Cardiac muscle cell (in vitro differentiated cells and primary cell): ENCODE measurements around the gene C11orf68. TPM values are rescaled to one million over a fixed set of nuclear protein-coding genes. Genes with fewer than 3 reads are reported as not detected.
A peak's percentile ranks its signal among the peaks of the same experiment; 100 is the strongest.

Experiments used
- DNase-seq, 2 donors: peaks; one replicate each; pipeline versions ENCODE4 v3.0.0 to v3.0.0-alpha.2; 2010 to 2017; ENCODE audit warnings: low read depth in 1 of 2, low spot score in 1 of 2
- H3K27ac ChIP-seq: fragments of 200-600 bp; sonication (generic); 2 replicates; pipeline ENCODE4 v1.5.1; 2016
- H3K27me3 ChIP-seq: fragments of 200-600 bp; sonication (generic); 2 replicates; pipeline ENCODE4 v1.6.0; 2016; ENCODE audit warnings: control low read depth
- H3K36me3 ChIP-seq: fragments of 200-600 bp; sonication (generic); 2 replicates; pipeline ENCODE4 v1.5.1; 2016; ENCODE audit warnings: control low read depth
- H3K4me1 ChIP-seq: fragments of 200-600 bp; sonication (generic); 2 replicates; pipeline ENCODE4 v1.8.1; 2017; ENCODE audit warnings: low read depth, mild to moderate bottlenecking, mixed run types
- H3K4me3 ChIP-seq: fragments of 200-600 bp; sonication (generic); 2 replicates; pipeline ENCODE4 v1.5.1; 2016; ENCODE audit warnings: mild to moderate bottlenecking
- H3K9me3 ChIP-seq: fragments of 200-600 bp; sonication (generic); 2 replicates; pipeline ENCODE4 v1.5.1; 2017; ENCODE audit warnings: low read depth, mild to moderate bottlenecking, control low read depth
- polyA plus RNA-seq: library from polyadenylated mRNA; unstranded; fragments of >200 nt; fragmentation: Nextera tagmentation; extraction: Ambion mirVana; gene quantifications from 2 replicates; pipeline ENCODE4 v1.2.1, GENCODE V29; 2016
- total RNA-seq: library from RNA; depleted of rRNA; stranded (reverse); fragments of >200 nt; gene quantifications from 2 replicates; pipeline ENCODE4 v1.2.3, GENCODE V29; 2016
- TF ChIP-seq, protein P1 (sequence below): IDR thresholded peaks from 2 replicates; pipeline ENCODE4 v1.5.1; 2012; ENCODE audit warnings: low read depth, mild to moderate bottlenecking, low read length

C11orf68 gene
- total and polyA plus RNA-seq, 2 experiments from 2014 or later = 34.7 to 86.5 TPM

DNA sequence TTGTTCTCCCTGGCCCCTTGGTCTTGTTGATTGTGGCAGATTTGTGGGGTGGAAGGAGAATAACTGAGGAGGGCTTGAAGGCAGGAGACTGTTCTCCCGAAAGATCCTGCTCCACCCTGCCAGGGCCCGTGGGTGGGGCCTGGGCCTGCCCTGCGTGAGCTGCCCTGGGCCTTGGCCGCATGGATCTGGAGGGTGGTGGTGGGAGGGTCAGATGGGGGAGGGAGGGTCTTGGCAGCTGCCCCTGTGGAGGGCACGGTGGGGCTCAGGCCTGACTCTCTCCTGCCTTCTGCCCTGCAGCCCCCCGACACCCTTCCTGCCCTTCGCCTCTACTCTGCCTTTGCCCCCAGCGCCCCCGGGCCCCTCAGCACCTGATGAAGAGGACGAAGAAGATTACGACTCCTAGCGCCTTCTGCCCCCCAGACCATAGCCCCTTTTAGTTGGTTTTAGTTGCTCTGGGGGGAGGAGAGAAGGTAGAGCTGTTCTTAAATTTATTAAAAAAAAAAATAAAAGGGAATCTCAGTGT is 2.2 kb upstream of the C11orf68 start:
- H3K36me3 ChIP-seq = peaks cover 6% of the 10 kb centered on the region
- H3K27me3 ChIP-seq = no peaks in the 10 kb centered on the region
- no peaks in the 10 kb centered on the region for H3K9me3 ChIP-seq
- peaks cover 4% of the 10 kb centered on the region for H3K4me1 ChIP-seq
- TF ChIP-seq, protein P1, sequence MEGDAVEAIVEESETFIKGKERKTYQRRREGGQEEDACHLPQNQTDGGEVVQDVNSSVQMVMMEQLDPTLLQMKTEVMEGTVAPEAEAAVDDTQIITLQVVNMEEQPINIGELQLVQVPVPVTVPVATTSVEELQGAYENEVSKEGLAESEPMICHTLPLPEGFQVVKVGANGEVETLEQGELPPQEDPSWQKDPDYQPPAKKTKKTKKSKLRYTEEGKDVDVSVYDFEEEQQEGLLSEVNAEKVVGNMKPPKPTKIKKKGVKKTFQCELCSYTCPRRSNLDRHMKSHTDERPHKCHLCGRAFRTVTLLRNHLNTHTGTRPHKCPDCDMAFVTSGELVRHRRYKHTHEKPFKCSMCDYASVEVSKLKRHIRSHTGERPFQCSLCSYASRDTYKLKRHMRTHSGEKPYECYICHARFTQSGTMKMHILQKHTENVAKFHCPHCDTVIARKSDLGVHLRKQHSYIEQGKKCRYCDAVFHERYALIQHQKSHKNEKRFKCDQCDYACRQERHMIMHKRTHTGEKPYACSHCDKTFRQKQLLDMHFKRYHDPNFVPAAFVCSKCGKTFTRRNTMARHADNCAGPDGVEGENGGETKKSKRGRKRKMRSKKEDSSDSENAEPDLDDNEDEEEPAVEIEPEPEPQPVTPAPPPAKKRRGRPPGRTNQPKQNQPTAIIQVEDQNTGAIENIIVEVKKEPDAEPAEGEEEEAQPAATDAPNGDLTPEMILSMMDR = no peak
- no peak for DNase-seq
- no peak overlapping the region for H3K27ac ChIP-seq
- H3K4me3 ChIP-seq = no peak overlapping the region

DNA sequence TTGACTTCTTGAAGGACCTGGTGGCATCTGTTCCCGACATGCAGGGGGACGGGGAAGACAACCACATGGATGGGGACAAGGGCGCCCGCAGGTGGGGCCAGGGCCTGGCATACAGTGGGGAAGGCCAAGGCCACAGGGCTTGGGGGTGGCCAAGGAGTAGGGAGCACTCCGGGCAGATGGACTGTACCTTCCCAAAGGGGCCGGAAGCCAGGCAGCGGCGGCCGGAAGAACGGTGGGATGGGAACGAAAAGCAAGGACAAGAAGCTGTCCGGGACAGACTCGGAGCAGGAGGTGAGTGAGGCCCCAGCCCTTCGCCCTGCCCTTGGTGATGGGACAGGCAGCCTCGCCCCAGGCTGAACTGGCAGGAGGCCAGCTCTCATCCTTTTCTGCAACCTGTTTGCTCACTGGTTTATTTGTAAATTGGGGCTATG is 1.5 kb upstream of the C11orf68 start:
- Histone ChIP-seq H3K27ac (no peak overlapping the region), H3K36me3 (peaks cover 6% of the 10 kb centered on the region), H3K27me3 (no peaks in the 10 kb centered on the region), H3K4me1 (peaks cover 4% of the 10 kb centered on the region), H3K4me3 (peak overlapping the region; percentile 67), H3K9me3 (no peaks in the 10 kb centered on the region)
- DNase-seq = no peak
- TF ChIP-seq, protein P1 = no peak

DNA sequence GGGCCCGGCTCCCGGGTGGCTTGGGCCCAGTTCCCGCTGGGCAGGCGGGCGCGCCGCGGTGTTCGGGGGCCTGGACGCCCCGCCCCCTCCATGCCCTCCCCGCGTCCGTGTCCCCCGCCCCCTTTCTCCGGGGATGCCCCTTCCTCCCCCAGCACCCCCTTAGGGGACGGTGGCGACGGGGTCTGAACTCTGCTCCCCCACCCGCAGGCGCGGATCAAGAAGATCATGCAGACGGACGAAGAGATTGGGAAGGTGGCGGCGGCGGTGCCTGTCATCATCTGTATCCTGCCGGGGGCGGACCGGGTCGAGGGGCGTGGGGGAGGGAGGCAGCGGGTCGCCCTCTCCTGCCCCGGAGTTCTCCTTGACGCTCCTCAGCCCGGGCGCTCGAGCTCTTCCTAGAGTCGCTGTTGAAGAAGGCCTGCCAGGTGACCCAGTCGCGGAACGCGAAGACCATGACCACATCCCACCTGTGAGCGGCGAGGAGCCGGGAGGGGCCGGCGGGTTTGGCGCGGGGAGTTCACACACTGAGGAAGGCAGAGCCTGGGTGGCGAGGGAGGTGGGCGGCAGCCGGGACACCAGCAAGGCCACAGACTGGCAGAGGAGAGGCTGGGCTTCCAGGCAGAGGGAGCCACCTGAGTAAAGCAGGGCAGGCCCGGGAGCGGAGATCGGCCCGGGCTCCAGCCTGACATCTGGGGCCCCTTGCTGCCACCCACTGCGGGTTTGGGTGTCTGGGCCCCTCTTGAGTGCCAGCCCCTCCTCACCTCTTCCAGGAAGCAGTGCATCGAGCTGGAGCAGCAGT is 910 bp upstream of the C11orf68 start:
- H3K4me3 ChIP-seq = peak overlapping the region; percentile 67
- peaks cover 4% of the 10 kb centered on the region for H3K4me1 ChIP-seq
- H3K27me3 ChIP-seq = no peaks in the 10 kb centered on the region
- H3K27ac ChIP-seq = peak overlapping the region; percentile 49
- peak in 1 of 2 donors; percentile 60 for DNase-seq
- H3K36me3 ChIP-seq = peaks cover 6% of the 10 kb centered on the region
- H3K9me3 ChIP-seq = no peaks in the 10 kb centered on the region
- TF ChIP-seq, protein P1 = no peak

DNA sequence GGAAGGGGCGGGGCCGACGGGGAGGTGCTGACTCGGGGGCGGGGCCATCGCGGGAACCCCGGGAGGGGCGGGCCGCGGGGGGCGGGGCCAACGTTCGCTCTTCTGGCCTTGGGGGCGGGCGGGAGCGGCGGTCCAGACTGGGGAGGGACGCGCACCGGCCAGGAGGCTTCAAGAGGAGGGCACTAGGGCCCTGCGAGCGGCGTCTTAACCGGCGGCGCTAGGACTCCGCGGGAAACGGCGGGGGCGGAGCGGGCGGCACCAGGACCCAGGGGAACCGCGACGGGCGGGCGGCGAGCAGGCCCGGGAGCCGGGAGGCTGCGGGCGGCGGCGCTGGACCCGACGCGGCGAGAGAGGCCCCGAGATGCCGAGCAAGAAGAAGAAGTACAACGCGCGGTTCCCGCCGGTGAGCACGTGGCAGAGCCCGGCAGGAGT is 295 bp upstream of the C11orf68 start, which contains the start of gene DRAP1:
Gene DRAP1, plus strand, starts transcription at position 286 of the 432 bp plus-strand sequence. Its CDS starts 76 bp downstream, at position 362.
- Histone ChIP-seq H3K4me3 (peak within 1 kb of the TSS; percentile 73), H3K27ac (peak within 1 kb of the TSS; percentile 96), H3K27me3 (no peaks in the 10 kb centered on the region), H3K4me1 (peaks cover 4% of the 10 kb centered on the region), H3K36me3 (peaks cover 6% of the 10 kb centered on the region), H3K9me3 (no peaks in the 10 kb centered on the region)
- DNase-seq = peak; percentile 100
- TF ChIP-seq, protein P1 = no peak

DNA sequence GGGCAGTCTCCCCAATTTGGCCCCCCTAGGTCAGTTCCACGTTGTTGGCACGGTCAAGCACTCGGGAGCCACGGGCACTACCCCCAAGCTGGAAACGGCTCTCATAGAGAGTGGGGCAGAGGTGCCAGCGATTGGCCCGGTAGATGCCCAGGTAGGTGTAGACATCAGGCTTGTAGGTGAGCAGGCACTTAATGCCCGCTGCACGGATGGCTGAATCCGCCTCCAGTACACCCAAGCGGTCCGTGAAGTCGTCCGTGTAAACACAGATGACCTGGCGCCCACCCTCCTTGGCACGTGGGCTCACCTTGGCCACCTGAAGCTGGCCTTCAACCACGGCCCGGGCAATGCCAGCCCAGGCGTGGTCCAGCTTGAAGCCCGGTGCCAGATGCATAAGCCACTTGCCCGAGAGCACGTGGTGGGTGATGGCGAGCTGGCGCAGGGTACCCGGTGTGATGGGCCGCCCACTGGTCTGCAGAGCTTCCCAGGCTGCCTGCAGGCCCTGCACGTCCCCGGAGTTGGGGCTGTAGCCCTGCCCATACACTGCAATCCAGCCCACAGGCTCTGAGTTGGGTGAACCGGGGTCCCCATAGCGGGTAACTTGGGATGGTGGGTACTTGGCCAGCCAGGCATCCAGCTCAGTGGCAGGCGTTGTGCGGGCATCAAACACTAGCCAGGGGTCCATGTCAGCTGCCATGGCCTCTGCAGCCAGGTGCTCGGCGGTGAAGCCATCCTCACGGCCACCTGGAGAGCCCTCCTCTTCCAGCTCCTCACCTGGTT is 1.2 kb downstream of the C11orf68 start:
- peak overlapping the region; percentile 73 for H3K4me3 ChIP-seq
- H3K4me1 ChIP-seq = peaks cover 4% of the 10 kb centered on the region
- H3K27ac ChIP-seq = no peak overlapping the region
- peaks cover 3% of the 10 kb centered on the region for H3K36me3 ChIP-seq
- TF ChIP-seq, protein P1 = no peak
- no peaks in the 10 kb centered on the region for H3K27me3 ChIP-seq
- no peaks in the 10 kb centered on the region for H3K9me3 ChIP-seq
- no peak for DNase-seq
